HK-2 (cell line): ENCODE measurements around the gene SELENOF.
A peak's percentile ranks its signal among the peaks of the same experiment; 100 is the strongest.
"Not testable (repeated sequence)": the region's sequence is repeated elsewhere in the genome, so short reads cannot be mapped to it uniquely, and the experiment has no call there.

Experiments
- DNase-seq: peaks from one replicate; pipeline ENCODE4 v3.0.0-alpha.2; 2018; ENCODE audit not compliant: unreplicated experiment

Gene SELENOF

DNA sequence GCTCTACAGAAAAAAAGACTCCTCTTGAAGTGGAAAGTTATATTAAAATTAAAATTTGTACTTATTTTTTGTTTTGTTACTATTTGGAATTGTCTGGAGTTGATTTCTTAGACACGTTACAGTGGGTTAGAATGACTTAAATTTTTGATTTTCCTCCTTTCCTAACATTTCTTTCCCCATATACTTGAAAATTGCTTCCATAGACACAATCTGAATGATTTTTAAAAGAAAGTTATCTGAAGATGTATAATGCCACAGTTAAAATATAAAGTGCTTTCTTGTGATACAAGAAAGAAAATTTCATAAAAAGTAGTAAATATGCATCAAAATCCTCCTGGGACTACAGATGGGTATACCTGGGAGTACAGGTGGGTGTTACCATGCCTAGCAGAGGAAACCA, 2.8 kb upstream of the SELENOF start:
- DNase-seq: no peak

DNA sequence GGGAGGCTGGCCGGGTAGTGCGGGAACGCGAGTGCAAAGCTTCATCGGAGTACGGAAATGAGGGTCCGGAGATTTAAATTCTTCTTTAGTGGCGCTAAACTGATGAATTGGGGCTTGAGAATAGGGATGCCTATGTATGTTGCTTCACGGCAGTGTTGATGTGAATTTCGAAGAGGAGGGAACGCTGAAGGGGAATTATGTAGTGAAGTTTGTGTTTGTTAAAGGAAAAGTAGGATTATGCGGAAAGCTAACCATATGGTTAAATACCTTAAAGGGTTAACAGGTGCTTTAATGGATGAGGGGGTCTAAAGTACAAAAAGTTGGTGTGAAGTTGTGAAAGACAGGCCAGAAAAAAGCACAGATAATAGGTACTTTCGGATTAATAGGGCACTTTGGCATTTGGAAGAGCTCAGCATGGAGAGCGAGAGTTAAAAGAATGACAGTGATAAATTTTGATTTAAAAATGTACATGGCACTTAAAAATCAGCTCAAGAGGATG, 1.9 kb upstream of the SELENOF start:
- DNase-seq: no peak

DNA sequence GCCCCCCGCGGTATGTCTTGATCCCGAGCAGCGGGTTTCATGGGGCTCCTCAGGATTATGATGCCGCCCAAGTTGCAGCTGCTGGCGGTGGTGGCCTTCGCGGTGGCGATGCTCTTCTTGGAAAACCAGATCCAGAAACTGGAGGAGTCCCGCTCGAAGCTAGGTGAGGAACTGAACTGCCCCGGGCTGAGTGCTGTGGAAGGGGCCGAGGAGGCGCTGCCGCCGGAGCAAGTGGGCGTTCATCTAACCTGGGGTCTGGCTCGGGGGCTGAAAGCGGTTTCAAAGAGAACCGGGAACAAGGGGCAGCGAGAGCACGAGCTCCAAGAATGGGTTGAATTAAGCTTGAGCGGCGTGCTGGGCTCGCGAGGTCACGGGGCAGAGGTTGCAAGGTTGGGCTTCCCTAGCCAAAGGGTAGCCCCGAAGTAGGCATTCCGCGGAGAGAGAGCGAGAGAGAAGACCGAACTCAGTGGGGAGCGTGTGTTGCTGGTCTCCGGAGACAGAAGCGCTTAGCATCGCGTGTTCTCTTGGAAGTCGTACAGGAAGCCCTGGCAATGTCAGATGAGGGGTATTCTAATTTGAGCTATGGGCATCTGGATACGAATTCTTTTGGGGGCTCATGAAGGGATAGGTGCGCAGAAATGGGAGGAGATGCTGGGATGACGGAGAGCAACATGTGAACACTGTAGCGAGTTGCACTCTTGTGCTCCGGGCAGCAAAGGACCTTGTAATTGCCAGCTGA, 1.2 kb upstream of the SELENOF start:
- peak; percentile 64 for DNase-seq

DNA sequence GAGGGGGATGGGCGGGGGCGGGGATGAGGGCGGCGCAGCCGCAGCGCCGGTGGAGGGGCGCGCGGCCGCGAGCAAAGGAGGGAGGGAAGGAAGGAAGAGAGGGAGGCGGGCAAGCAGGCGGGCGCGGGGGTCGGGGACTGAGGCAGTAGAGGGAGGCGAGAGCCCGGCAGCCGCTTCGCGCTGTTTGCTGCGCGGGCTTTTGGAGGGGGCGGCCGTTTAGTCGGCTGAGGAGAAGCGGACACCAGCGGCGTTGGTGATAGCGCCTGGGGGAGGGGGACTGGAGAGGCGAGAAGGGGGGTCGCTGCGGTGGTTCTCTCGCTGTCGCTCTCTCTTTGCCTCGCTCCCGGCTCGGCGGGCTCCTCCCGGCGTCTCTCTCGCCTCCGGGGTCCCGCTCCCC, 673 bp upstream of the SELENOF start, which contains the start of gene HS2ST1:
Gene HS2ST1, plus strand, starts transcription at position 35 of the 397 bp plus-strand sequence.
- DNase-seq: no peak

DNA sequence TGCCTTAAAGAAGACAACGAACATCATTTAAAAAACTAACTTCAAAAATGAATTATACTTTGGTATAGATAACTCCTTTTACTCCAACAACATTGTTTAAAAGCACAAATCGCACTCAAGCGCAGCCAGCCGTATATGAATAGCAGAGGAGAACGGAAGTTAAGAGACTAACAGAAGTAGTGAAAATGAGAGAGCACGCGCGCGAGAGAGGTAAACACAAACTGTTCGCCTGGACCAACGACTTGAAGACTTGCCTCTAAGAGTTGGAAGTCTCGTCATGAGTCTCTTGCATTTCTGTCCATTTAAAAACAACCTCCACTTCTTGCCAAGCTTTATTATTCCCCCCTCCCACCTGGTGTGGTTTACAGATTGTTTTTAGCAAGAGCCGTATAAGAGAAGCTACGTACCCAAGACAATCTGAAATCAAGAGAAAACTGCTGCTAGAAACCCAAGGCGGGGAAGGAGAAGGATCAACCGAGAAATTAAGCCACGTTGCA, 479 bp downstream of the SELENOF start:
- peak; percentile 27 for DNase-seq

DNA sequence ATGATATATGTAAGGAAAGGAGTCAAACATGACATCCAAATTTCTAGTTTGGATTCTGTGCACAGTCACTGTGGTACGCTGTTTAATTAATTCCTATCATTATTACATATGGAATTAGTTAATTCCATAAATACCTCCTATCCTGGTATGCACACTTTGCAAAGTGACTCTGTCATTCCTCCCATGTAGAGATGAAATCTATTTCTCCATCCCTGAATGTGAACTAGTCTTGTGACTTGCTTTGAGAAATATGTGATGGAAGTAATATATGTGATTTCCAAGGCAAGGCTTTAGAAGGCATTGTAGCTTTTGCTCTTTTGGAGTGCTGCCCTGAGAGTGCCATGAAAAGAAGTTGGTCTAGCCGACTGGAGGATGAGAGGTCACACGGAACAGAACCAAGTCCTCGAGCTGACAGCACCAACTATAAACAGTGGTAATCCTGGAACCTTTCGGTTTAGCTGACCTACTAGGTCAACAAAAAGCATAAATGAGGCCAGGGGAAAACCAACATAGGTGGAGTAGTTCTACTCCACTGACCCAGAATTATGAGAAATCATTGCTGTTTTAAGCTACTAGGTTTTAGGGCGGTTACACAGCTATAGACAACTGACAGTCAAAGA, 1.5 kb downstream of the SELENOF start:
- DNase-seq: no peak

DNA sequence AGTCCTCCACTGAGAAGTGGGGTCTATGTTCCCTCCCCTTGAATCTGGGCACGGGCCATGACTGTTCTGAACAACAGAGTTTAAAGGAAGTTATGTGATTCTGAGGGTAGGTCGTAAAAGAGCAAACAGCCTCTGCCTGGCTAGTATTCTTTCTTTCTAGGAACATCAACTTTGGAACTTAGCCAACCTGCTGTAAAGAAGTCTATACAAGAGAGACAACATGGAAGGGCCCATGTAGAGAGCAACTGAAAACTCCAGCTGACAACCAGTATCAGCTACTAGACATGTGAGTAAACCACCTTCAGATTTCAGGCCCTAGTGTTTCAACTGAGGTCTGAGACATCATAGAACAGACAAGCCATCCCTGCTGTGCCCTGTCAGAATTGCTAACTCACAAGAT, 7.5 kb downstream of the SELENOF start:
- DNase-seq: no peak

DNA sequence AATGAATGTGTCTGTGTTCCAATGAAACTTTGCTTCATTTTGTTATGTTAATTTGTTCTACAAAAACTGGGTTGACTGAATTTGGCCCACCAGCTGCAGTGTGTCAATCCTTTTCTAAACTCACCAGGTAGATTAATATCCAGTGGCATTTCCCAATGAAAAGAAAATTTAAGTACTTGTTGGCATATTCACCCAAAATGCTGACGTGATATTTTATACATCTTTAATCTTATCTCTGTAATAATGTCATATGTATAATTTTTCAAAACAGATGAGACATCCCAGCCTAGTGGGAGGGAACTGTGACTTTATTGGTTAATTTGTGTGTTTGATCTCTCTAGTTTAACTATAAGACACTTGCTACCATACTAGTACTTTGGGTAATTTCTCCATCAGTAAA, 8.1 kb downstream of the SELENOF start:
- DNase-seq: no peak

DNA sequence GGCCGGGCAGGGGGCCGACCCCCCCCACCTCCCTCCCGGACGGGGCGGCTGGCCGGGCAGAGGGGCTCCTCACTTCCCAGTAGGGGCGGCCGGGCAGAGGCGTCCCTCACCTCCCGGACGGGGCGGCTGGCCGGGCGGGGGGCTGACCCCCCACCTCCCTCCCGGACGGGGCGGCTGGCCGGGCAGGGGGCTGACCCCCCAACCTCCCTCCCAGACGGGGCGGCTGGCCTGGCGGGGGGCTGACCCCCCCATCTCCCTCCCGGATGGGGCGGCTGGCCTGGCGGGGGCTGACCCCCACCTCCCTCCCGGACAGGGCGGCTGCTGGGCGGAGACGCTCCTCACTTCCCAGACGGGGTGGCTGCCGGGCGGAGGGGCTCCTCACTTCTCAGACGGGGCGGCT, 14.5 kb downstream of the SELENOF start:
- DNase-seq: not testable (repeated sequence)

DNA sequence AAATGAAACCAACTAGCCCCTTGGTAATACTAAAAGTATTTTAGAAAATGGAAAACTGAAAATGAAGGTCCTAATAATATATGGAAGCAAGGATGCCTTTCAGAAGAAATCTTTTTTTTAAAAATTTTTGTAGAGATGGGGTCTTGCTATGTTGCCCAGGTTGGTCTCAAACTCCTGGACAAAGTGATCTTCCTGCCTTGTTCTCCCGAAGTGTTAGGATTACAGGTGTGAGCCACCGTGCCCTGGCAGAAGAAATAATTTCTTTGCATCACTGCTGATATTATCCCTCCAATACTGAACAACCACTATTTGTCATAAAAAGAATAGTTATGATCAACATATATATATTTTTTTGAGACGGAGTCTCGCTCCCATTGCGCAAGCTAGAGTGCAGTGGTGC, 25.6 kb downstream of the SELENOF start:
- no peak for DNase-seq

DNA sequence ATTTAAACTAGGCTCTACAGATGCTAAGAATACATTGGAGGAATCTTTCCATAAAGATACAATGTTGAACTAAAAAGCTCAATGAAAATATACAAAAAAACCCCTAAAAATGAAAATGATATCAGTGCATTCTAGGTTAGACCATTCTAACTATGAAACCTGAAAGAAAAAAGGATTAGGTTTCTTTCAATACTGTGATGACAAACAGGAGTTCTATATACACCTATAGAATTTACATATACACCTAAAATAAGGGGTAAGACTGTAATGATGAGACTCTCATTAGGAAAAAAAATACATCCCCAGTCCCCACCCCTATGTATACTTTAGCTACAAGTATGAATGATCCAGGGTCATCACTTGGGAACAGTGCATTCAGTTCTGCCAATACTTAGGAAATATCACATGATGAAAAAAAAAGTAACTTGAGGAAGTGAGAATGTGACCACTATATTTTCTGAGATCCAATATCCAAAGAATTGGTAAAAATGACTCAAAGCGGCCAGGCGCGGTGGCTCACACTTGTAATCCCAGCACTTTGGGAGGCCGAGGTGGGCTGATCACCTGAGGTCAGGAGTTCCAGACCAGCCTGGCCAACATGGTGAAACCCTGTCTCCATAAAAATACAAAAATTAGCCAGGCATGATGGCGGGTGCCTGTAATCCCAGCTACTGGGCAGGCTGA, 26.3 kb downstream of the SELENOF start:
- DNase-seq: no peak

DNA sequence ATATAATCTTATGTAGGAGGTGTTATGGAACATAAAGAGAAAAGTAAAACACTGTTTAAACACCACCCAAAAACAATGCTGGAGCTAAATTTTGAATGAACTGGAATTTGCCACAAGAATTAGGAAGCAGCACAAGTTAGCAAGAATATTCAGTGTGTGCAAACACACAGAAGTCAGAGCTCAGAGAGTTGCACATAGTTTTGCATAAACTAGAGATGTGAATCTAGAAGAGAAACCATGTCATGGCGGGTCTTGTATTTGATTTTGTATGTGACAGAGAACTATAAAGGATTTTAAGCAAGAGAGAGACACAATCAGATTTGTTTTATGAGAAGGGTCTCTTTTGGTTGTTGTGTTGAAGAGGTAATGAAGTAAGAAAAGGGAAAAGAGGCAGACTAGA, 38.2 kb downstream of the SELENOF start:
- no peak for DNase-seq

DNA sequence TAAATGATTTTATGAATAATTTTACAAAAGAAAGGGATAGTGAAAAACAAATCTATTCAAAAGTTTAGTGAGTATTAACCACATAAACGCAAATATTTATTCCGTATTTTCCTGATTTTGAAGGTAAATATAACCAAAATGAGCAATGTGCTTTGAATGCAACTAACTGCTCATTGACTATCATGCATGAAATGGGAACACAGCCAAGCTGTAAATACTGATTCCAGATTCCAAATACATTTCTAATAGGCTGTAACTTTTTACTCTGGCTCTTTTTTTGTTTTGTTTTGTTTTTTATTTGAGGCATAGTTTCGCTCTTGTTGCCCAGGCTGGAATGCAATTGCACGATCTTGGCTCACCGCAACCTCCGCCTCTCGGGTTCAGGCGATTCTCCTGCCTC, 41.8 kb downstream of the SELENOF start:
- no peak for DNase-seq

DNA sequence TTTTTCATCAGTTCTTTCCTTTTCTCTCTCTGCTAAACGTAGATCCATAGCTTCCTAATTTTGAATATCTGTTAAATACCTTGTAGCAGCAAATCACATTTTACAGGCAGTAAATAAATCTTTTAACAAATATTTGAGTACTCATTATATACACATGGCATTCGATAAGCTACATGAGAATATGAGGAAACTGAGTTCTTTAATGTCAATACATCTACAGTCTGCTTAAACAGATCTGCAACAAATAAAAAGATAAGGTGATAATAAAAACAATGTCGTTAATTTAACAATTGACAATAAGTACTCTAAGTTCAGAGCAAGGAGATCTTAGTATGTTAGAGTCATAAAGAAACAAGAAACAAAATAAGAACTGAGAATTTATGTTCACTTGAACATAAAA, 42.9 kb downstream of the SELENOF start:
- no peak for DNase-seq

DNA sequence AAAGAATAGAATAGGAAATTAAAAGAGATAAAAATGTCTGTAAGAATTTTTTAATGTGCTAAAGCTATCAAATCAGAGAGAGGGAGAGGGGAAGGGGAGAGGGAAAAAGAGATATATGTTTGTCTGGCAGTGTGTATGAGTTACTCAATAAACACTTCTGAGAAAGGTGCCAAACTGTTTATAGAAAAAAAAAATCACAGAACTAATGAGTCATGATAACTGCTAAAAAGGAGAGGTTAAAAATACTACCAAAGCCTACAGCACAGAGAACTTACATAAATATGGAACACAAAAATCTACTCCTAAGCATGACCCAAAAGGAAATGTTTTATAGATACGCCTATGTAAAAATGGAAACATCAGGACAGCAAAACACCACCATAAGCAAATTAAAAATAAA, 45.4 kb downstream of the SELENOF start:
- DNase-seq: no peak

DNA sequence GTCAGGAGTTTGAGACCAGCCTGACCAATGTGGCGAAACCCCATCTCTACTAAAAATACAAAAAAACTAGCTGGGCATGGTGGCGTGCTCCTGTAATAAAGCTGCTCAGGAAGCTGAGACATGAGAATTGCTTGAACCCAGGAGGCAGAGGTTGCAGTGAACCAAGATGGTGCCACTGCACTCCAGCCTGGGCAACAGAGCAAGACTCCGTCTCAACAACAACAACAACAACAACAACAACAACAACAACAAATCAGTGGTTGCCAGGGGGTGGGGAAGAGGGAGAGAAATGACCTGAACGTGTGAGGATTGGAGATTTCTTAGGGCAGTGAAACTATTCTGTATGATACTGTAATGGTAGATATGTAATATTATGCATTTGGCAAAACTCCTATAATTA, 46.6 kb downstream of the SELENOF start:
- not testable (repeated sequence) for DNase-seq

DNA sequence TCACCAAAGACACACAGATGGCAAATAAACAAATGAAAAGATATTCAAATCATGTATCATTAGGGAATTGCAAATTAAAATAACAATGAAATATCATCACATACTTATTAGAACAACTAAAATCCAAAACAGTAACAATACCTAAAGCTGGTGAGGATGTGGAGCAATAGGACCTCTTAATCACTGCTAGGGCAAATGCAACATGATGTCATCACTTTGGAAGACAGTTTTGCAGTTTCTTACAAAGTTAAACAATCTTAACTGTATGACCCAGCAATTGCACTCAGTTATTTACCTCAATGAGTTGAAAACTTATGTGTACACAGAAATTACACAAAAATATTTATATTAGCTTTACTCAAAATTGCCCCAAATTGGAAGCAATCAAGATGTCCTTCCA, 47.3 kb downstream of the SELENOF start:
- DNase-seq: no peak

DNA sequence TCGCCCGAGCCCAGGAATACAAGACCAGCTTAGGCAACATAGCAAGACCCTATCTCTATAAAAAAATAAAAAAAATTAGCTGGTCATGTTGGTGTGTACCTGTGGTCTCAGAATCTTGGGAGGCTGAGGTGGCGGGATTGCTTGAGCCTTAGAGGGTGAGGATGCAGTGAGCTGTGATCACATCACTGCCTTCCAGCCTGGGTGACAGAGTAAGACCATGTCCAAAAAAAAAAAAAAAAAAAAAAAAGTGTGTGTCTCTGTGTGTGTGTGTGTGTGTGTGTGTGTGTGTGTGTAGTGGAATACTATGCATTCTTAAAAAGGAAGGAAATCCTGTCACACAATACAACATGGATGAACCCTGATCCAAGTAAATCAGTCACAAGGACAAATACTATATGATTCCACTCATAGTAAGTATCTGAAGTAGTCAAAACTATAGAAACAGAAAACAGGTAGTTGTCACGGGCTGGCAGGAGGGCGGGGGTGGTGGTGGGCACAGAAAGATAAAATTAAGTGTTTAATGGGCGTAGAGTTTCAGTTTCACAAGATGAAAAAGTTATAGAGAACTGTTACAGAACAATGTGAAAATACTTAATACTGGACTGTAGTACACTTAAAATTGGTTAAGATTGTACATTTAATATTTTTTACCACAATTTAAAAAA, 47.8 kb downstream of the SELENOF start:
- DNase-seq: no peak

DNA sequence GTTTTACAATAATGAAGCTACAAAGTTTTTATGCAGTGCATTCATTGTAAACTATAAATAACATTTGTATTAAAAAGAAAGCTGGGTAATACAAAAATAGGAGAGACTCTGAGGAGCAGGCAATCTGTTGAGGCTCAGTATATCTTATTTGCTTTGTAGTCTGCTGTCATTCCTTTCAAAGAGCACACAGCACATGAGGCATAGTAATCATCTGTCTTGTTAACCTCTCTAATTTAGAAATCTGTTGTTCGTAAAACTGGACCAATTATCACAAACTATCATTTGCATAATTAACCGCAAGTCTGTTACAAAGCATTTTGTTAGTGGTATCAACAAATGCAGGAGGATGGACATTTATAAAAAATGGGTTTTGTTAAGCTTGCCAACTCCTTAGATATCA, 51.0 kb downstream of the SELENOF start:
- DNase-seq: no peak

DNA sequence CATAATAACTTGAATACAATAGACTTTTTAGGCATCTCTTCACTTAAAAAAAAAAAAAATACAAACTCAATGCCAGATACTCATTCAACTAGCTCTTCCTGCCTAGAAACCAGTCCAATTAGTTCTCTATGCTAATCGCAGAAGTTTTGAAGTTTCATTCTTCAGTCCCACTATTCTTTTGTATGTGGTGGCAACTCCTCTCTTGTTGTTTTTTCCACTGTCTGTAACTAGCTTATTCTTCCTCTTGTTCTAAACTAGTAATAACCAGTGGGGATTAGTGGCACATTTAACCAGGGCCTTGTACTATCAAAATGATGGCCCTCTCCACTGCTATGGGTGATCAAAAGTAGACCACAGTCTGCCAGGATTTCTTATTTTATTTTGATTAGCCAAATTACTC, 52.5 kb downstream of the SELENOF start:
- no peak for DNase-seq

DNA sequence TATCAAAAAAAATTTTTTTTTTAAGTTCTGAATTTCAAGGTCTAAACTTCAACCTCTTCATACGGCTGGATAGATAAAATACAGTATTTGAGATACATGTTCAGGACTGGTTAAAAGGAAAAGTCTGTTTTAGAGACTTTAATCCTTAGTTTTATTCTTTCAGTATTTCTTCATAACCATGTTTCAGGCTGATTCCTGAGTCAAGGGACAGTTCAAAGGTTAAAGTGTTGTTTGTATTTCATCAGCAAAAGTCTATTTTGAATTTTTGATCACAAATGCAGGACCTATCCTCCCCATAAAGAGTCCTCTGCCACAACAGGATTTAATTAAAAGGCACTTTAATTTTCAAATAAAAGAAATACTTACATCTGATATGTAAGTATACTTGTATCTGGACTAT, 53.5 kb downstream of the SELENOF start:
- DNase-seq: no peak

DNA sequence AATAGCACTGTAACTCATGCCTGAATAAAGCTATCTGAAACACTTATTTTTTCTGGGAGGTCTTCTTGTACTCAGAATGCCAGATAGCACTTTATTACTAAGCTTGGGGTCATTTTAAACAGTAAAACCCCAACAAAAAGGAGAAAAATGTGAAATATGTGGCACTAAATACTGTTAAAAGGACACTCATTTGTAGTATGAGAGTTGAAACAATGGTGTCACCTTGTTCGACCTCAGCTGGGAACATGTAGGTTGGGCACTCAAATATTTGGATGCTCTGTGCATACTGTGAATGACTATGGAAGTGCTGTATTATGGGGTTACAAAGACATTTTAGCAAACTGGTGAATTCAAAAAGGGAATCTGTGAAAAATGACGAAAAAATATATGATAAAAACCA, 53.9 kb downstream of the SELENOF start:
- DNase-seq: no peak
